ENCODE measurements around the gene TNRC18.

The TNRC18 gene

GRCh38 chr7:5450549-5451327 lies 27.1 kb upstream of the TNRC18 start:
- TF ChIP-seq CTCF (IDR thresholded peaks at IDR 0.05; ENCODE audit: low read depth, low read length, missing control alignments), result peak; percentile 52
- no peak for DNase-seq (ENCODE audit: low read depth)

GRCh38 chr7:5448378-5449037 lies 24.9 kb upstream of the TNRC18 start:
- DNase-seq (ENCODE audit: low read depth), result no peak
- TF ChIP-seq CTCF (IDR thresholded peaks at IDR 0.05; ENCODE audit: low read depth, low read length, missing control alignments), result no peak
- H3K4me3 ChIP-seq (ENCODE audit: low read depth, low read length), result no peak overlapping the region

More at GRCh38 chr7:5450549-5451327, 27.1 kb upstream of the TNRC18 start:
- H3K4me3 ChIP-seq (ENCODE audit: low read depth, low read length), result no peak overlapping the region

GRCh38 chr7:5445981-5446594 lies 22.5 kb upstream of the TNRC18 start:
- H3K4me3 ChIP-seq (ENCODE audit: low read depth, low read length), result no peak overlapping the region
- TF ChIP-seq CTCF (IDR thresholded peaks at IDR 0.05; ENCODE audit: low read depth, low read length, missing control alignments), result no peak
- DNase-seq (ENCODE audit: low read depth), result no peak

- TF ChIP-seq CTCF (IDR thresholded peaks at IDR 0.05; ENCODE audit: low read depth, low read length, missing control alignments), result no peak
- DNase-seq (ENCODE audit: low read depth), result no peak
- H3K4me3 ChIP-seq (ENCODE audit: low read depth, low read length), result no peak overlapping the region
These were observed 20.0 kb upstream of the TNRC18 start for GRCh38 chr7:5443678-5444077.

- no peak for TF ChIP-seq CTCF (IDR thresholded peaks at IDR 0.05; ENCODE audit: low read depth, low read length, missing control alignments)
- H3K4me3 ChIP-seq (ENCODE audit: low read depth, low read length), result no peak overlapping the region
- DNase-seq (ENCODE audit: low read depth), result no peak
These were observed 19.2 kb upstream of the TNRC18 start for GRCh38 chr7:5442757-5443305.

GRCh38 chr7:5441840-5442503 lies 18.3 kb upstream of the TNRC18 start:
- H3K4me3 ChIP-seq (ENCODE audit: low read depth, low read length), result no peak overlapping the region
- TF ChIP-seq CTCF (IDR thresholded peaks at IDR 0.05; ENCODE audit: low read depth, low read length, missing control alignments), result no peak
- no peak for DNase-seq (ENCODE audit: low read depth)
